Thoracic aorta (tissue), 2 donors: ENCODE results near the gene SKIC8. TPM values are rescaled to one million over a fixed set of nuclear protein-coding genes. Genes with fewer than 3 reads are reported as not detected.
A peak's percentile ranks its signal among the peaks of the same experiment; 100 is the strongest.

Experiments used
- ATAC-seq: fragments of 150-250 bp; one replicate; pipeline ENCODE4 v1.8.0; 2017; ENCODE audit warnings: low read depth; ENCODE audit not compliant: insufficient number of reproducible peaks, low FRiP score
- DNase-seq: peaks from one replicate; pipeline ENCODE4 v3.0.0-alpha.2; 2020; ENCODE audit warnings: low spot score
- H3K27ac ChIP-seq, 2 donors: fragments of 200-600 bp; sonication (generic); 1 replicate in 1 of 2; 2 replicates in 1 of 2; pipeline ENCODE4 v1.5.1; 2016; ENCODE audit warnings: mild to moderate bottlenecking in 2 of 2, moderate library complexity in 2 of 2
- H3K27me3 ChIP-seq: fragments of 200-600 bp; sonication (generic); replicated peaks from 2 replicates; pipeline ENCODE4 v1.6.0; 2016; ENCODE audit warnings: mild to moderate bottlenecking; ENCODE audit not compliant: insufficient read depth
- H3K36me3 ChIP-seq: fragments of 200-600 bp; sonication (generic); one replicate; pipeline ENCODE4 v1.5.1; 2016
- H3K4me1 ChIP-seq, 2 donors: fragments of 200-600 bp; sonication (generic); 1 replicate in 1 of 2; 2 replicates in 1 of 2; pipeline versions ENCODE4 v1.5.1 to v1.6.0; 2016; ENCODE audit warnings: low read depth in 2 of 2, mild to moderate bottlenecking in 1 of 2; ENCODE audit not compliant: control insufficient read depth in 1 of 2
- H3K4me3 ChIP-seq: fragments of 200-600 bp; sonication (generic); 2 replicates; pipeline ENCODE4 v1.5.1; 2016; ENCODE audit warnings: mild to moderate bottlenecking
- H3K9me3 ChIP-seq: fragments of 200-600 bp; sonication (generic); 2 replicates; pipeline ENCODE4 v1.5.1; 2016
- CTCF ChIP-seq: fragments of 200-600 bp; sonication (generic); IDR thresholded peaks from one replicate; pipeline ENCODE4 v1.5.1; 2019; ENCODE audit warnings: antibody characterized with exemption
- total RNA-seq, 2 donors: library from RNA; depleted of rRNA; stranded (reverse); fragments of >200 nt; gene quantifications; one replicate each; pipeline versions ENCODE4 v1.1.0 to v1.2.3, GENCODE V29; 2016

SKIC8 gene
- total RNA-seq, 2 donors from 2014 or later: 41.6 to 74.2 TPM

DNA sequence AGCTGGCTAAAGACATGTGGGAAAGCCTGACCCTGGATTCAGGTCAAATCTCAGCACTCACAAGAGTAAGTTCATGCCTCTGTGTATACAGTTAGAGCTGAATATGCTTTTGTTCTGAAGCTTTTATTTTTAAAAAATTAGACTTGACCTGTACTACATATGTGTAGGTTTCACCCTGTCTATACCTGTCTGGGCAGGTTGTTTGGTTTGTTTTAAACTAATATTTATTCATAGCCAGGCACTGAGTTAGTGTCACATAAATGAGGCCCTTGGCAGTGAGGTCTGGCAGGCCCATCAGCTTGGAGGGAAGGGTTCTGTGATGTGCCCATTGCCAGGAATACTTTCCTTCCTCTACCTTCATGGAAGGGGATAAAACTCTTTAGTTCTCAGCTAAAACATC lies 33.2 kb downstream of the SKIC8 start:
- ATAC-seq (no peak), DNase-seq (no peak)
- no peak for TF ChIP-seq CTCF
- H3K36me3 ChIP-seq: peaks cover 2% of the 10 kb centered on the region
- H3K4me3 ChIP-seq: peak overlapping the region; percentile 3
- H3K27me3 ChIP-seq: no peaks in the 10 kb centered on the region
- H3K27ac ChIP-seq: peak overlapping the region; percentile 53 to 58
- H3K4me1 ChIP-seq: peaks cover 3 to 30% of the 10 kb centered on the region in 2 donors
- no peaks in the 10 kb centered on the region for H3K9me3 ChIP-seq

DNA sequence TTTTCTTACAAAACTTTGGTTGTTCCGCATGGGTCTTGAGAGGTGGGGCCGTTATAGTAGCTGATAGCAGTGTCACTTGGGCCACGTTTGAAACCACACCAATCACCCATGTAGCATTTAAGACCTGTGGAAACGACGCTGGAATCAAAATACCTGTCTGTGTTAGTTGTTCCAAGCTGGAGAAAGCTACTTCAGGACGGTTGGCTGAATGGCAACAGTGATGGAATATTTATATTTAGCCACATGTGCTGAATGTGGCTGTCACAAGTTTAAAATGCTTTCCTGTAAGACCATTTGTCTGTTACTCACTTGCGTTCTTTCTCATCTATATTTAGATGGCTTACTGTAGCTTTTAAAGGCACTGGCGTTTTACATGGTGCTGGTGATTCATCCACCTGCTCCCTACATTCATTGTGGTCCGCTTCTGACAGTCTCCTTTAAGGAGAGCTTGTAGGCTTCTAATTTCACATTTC lies 33.6 kb downstream of the SKIC8 start:
- DNase-seq: peak; percentile 17
- Histone ChIP-seq H3K4me1 (peaks cover 3 to 30% of the 10 kb centered on the region in 2 donors), H3K27ac (peak overlapping the region; percentile 55 to 82), H3K4me3 (peak overlapping the region; percentile 85), H3K9me3 (no peaks in the 10 kb centered on the region), H3K27me3 (no peaks in the 10 kb centered on the region), H3K36me3 (no peaks in the 10 kb centered on the region)
- no peak for TF ChIP-seq CTCF
- ATAC-seq: peak; percentile 81

DNA sequence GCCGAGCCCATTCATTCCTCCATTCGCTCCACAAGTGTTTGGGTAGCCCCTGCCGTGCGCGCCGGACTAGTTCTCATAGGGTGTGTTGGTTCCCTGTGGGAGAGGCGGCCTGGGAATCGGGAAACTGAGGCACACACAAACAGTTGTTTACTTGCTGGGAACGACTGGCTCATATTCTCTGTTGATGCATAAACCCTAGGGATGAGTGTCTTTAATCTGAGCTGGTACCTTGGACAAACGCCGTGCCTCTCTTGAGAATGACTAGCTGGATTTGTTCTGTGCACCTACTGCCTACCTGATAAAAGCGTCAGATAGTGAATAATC lies 34.3 kb downstream of the SKIC8 start:
- ATAC-seq (no peak), DNase-seq (no peak)

DNA sequence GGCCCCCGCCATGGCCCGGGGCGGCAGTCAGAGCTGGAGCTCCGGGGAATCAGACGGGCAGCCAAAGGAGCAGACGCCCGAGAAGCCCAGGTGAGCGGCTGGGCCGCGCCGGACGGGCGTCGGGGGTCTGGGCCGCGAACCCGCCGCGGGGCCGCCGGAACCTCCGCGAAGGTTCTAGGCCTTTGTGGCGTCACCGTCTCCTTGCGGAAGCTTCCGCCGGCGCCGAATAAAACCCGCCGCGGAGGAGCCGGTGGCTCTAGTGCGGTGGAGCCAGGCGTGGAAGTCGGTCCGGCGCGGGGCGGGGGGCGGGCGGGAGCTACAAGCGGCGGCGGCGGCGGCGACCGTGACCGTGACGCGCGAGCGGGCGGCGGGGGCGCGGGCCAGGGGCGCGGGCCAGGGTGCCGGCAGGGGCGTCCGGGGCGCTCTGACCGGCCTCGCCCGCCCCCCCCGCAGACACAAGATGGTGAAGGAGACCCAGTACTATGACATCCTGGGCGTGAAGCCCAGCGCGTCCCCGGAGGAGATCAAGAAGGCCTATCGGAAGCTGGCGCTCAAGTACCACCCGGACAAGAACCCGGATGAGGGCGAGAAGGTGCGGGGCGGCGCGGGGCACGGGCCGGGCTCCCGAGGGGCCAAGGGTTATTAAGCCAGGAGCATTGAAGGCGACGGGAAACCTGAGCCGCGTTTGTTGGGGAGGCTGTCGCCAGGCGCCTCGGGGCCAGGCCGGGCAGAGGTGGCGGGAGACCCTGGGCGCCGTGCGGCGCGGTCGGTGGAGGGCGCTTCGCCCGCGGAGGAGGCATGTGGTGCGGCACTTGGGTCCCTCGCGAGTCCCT lies 34.9 kb downstream of the SKIC8 start, which contains the start of gene DNAJA4:
Gene DNAJA4 (plus strand): TSS at position 259 of the 833 bp plus-strand sequence. CDS start 202 bp downstream, at position 461.
- DNase-seq (no peak), ATAC-seq (peak; percentile 6)
- Histone ChIP-seq H3K36me3 (no peaks in the 10 kb centered on the region), H3K4me3 (peak within 1 kb of the TSS; percentile 85), H3K27ac (peak within 1 kb of the TSS; percentile 55 to 82), H3K9me3 (no peaks in the 10 kb centered on the region), H3K27me3 (no peaks in the 10 kb centered on the region), H3K4me1 (peaks cover 3 to 30% of the 10 kb centered on the region in 2 donors)
- no peak for TF ChIP-seq CTCF

More for the DNA sequence above, 34.3 kb downstream of the SKIC8 start:
- Histone ChIP-seq H3K36me3 (no peaks in the 10 kb centered on the region), H3K9me3 (no peaks in the 10 kb centered on the region), H3K4me1 (peaks cover 3 to 30% of the 10 kb centered on the region in 2 donors), H3K4me3 (peak overlapping the region; percentile 85), H3K27me3 (no peaks in the 10 kb centered on the region), H3K27ac (peak overlapping the region; percentile 55 to 82)
- no peak for TF ChIP-seq CTCF

DNA sequence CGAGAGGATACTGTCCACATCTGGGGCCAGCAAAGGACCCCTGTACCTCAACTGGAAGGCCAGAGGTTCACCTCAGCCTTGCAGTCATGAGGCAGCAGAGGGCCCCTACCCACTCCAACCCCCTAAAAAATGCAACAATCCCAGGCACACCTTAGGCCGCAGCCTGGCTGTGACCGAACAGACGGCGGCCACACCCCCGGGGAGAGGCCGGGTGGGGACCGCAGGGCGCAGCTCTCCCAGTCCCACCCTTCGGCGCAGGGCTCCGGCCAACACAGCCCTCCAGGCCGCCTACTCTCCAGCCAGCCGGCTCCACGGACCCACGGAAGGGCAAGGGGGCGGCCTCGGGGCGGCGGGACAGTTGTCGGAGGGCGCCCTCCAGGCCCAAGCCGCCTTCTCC lies 35.5 kb downstream of the SKIC8 start:
- H3K27ac ChIP-seq: peak overlapping the region; percentile 49 to 54
- no peaks in the 10 kb centered on the region for H3K36me3 ChIP-seq
- DNase-seq (no peak), ATAC-seq (no peak)
- H3K9me3 ChIP-seq: no peaks in the 10 kb centered on the region
- H3K27me3 ChIP-seq: no peaks in the 10 kb centered on the region
- H3K4me1 ChIP-seq: peaks cover 3 to 30% of the 10 kb centered on the region in 2 donors
- H3K4me3 ChIP-seq: peak overlapping the region; percentile 85
- no peak for TF ChIP-seq CTCF
